DMS53 treated with DMSO at 0.1 percent for 48 hours (cell line): ENCODE results near the gene SLFN11.
A peak's percentile ranks its signal among the peaks of the same experiment; 100 is the strongest.
"Not testable (repeated sequence)": the region's sequence is repeated elsewhere in the genome, so short reads cannot be mapped to it uniquely, and the experiment has no call there.

Experiments used
- DNase-seq: peaks from one replicate; lab custom pipeline; 2025; ENCODE audit not compliant: unreplicated experiment; lab: John Stamatoyannopoulos, UW

Gene SLFN11

GRCh38 chr17:35373534-35373983 is at the start of gene SLFN11:
Gene SLFN11 (minus strand): TSS chr17:35373621. CDS start chr17:35363807, 9,814 bp downstream.
- peak; percentile 51 for DNase-seq

GRCh38 chr17:35421069-35421468 is 47.6 kb upstream of the SLFN11 start:
- DNase-seq, result not testable (repeated sequence)

GRCh38 chr17:35416659-35417058 is 43.2 kb upstream of the SLFN11 start:
- no peak for DNase-seq

GRCh38 chr17:35414707-35415106 is 41.3 kb upstream of the SLFN11 start:
- not testable (repeated sequence) for DNase-seq

- DNase-seq, result no peak
Measured at GRCh38 chr17:35414247-35414646, 40.8 kb upstream of the SLFN11 start.

GRCh38 chr17:35407531-35407930 is 34.1 kb upstream of the SLFN11 start:
- no peak for DNase-seq

GRCh38 chr17:35406568-35406967 is 33.1 kb upstream of the SLFN11 start:
- no peak for DNase-seq

GRCh38 chr17:35404360-35404759 is 30.9 kb upstream of the SLFN11 start:
- no peak for DNase-seq

GRCh38 chr17:35393783-35394182 is 20.4 kb upstream of the SLFN11 start:
- DNase-seq, result peak; percentile 5

- no peak for DNase-seq
Measured at GRCh38 chr17:35390663-35391062, 17.2 kb upstream of the SLFN11 start.

- DNase-seq, result no peak
Measured at GRCh38 chr17:35390156-35390555, 16.7 kb upstream of the SLFN11 start.

- DNase-seq, result no peak
Measured at GRCh38 chr17:35387496-35387895, 14.1 kb upstream of the SLFN11 start.

GRCh38 chr17:35377706-35378105 is 4.3 kb upstream of the SLFN11 start:
- DNase-seq, result no peak

GRCh38 chr17:35377068-35377467 is 3.6 kb upstream of the SLFN11 start:
- no peak for DNase-seq

- DNase-seq, result no peak
Measured at GRCh38 chr17:35376245-35376644, 2.8 kb upstream of the SLFN11 start.

GRCh38 chr17:35374766-35375344 is 1.4 kb upstream of the SLFN11 start:
- DNase-seq, result no peak

- peak; percentile 21 for DNase-seq
Measured at GRCh38 chr17:35373984-35374765, 754 bp upstream of the SLFN11 start.

- DNase-seq, result peak; percentile 7
Measured at GRCh38 chr17:35372846-35373533, 431 bp downstream of the SLFN11 start.

GRCh38 chr17:35371934-35372333 is 1.5 kb downstream of the SLFN11 start:
- no peak for DNase-seq

- no peak for DNase-seq
Measured at GRCh38 chr17:35368081-35368830, 5.2 kb downstream of the SLFN11 start.

- DNase-seq, result no peak
Measured at GRCh38 chr17:35361027-35361426, 12.4 kb downstream of the SLFN11 start.
